ENCODE measurements around the gene OBP2B.
"Not testable (repeated sequence)": the region's sequence is repeated elsewhere in the genome, so short reads cannot be mapped to it uniquely, and the experiment has no call there.

DNA sequence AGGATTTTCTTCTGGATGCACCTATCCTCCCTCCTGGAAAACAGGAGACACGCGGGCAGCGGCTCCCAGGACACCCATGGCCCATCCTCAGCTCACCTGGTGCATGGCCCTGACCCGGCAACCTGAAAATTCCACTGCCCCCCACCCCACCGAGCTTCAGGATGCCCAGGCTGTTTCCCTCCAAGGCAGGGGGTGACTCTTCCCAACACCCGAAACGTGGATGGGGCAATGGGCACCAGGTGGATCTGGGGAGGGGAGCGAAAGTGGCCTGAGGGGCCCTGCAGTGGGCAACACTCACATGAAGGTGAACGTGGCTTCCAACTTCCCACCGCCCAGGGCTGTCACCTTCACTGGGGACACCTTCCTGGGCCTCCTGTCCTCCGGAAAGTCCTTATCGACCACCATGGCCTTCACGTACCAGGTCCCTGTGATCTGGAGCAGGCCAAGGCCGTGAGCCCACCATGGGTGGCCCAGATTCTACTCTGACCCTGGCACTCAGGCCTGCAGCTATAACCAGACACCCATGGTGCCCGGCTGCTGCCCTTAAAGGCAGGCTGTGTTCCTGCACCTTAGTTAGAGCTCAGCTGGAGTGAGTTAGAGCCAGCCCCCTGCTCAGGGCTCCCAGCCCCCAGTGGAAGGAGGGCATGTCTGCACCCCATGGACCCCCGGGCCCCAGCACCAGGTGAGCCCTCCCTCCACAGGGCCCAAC, 725 bp downstream of the OBP2B start:
- TF ChIP-seq EZH2 (IDR thresholded peaks at IDR 0.05; ENCODE audit: low read depth); CTCF (conservative IDR thresholded peaks at IDR 0.05): not testable (repeated sequence)

All from PC-9 (cell line).